Breast epithelium (tissue), 4 donors: ENCODE data around the gene FAF2. TPM values are rescaled to one million over a fixed set of nuclear protein-coding genes. Genes with fewer than 3 reads are reported as not detected.
"Not testable (repeated sequence)": the region's sequence is repeated elsewhere in the genome, so short reads cannot be mapped to it uniquely, and the experiment has no call there.

Experiments used
- DNase-seq, 2 donors: peaks; one replicate each; pipeline ENCODE4 v3.0.0-alpha.2; 2019; ENCODE audit warnings: low spot score in 2 of 2
- H3K27ac ChIP-seq, 2 donors: fragments of 200-600 bp; sonication (generic) in 1 of 2; one replicate each; pipeline ENCODE4 v1.5.1; 2016 to 2019; ENCODE audit warnings: mild to moderate bottlenecking in 1 of 2
- H3K27me3 ChIP-seq, 2 donors: fragments of 200-600 bp; sonication (generic) in 1 of 2; one replicate each; pipeline versions ENCODE4 v1.5.1 to v1.6.0; 2017 to 2019; ENCODE audit warnings: control low read depth in 1 of 2, mild to moderate bottlenecking in 1 of 2
- H3K36me3 ChIP-seq: fragments of 200-600 bp; one replicate; pipeline ENCODE4 v1.5.1; 2019
- H3K4me1 ChIP-seq, 2 donors: fragments of 200-600 bp; sonication (generic); one replicate each; pipeline ENCODE4 v1.5.1; 2016 to 2019; ENCODE audit warnings: control low read depth in 1 of 2
- H3K4me3 ChIP-seq, 3 donors: fragments of 200-600 bp; sonication (generic); 1 replicate in 2 of 3; 2 replicates in 1 of 3; pipeline ENCODE4 v1.5.1; 2016 to 2019; ENCODE audit warnings: mild to moderate bottlenecking in 3 of 3, moderate library complexity in 2 of 3
- H3K9me3 ChIP-seq, 2 donors: fragments of 200-600 bp; sonication (generic) in 1 of 2; one replicate each; pipeline ENCODE4 v1.5.1; 2016 to 2019; ENCODE audit warnings: control low read depth in 1 of 2
- CTCF ChIP-seq, 3 donors: fragments of 450-650 bp; IDR thresholded peaks; one replicate each; pipeline ENCODE4 v1.5.1; 2016 to 2017; ENCODE audit warnings: antibody characterized with exemption in 3 of 3, mild to moderate bottlenecking in 3 of 3, moderate library complexity in 3 of 3
- POLR2A ChIP-seq: fragments of 450-650 bp; IDR thresholded peaks from one replicate; pipeline ENCODE4 v1.6.1; 2016; ENCODE audit warnings: antibody characterized with exemption, mild to moderate bottlenecking, moderate library complexity
- POLR2AphosphoS5 ChIP-seq, 3 donors: sonication (generic); formaldehyde crosslinking; IDR thresholded peaks; one replicate each; pipeline ENCODE4 v1.6.1; 2017; ENCODE audit warnings: antibody characterized with exemption in 3 of 3
- intact Hi-C: fragments of 100-400 bp; cut with DNase I; formaldehyde crosslinking; loops from one replicate; pipeline ENCODE4 v1.15.1; 2023; ENCODE audit warnings: low total_unique reads
- total RNA-seq, 3 donors: library from RNA; depleted of rRNA; stranded (reverse); fragments of >200 nt; gene quantifications; one replicate each; pipeline ENCODE4 v1.1.0, GENCODE V29; 2016

The FAF2 gene
- total RNA-seq, 3 donors from 2014 or later = 26.9 to 38.2 (median 28.5) TPM

DNA sequence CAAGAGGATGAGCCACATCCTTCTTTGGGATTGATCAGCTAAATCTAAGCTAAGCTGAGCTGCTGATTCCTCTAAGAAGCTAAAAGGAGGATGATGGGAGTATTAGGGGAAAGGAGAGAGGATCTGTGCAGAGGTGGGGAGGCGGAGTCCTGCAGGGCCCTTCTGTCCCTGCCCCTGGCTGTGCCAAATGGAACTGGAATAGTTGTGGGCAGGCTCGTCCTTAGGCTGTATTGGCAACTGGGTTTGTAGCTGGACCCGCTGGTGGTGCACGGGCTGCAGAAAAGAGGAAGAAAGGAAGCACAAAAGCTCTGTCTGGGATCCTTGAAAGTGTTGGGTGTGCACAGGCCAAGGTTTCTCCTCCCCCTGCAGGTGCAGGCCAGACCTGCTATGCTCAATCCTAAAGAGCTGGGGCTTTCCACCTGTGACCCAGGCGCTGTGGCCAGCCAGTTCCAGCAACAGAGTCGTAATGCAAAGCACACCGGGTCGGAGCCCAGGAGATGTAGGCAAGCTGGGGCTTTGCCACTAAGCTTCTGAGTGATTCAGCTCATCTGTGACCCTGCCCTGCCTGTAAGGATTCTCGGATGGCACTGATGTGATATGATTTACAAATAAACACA lies 41.6 kb upstream of the FAF2 start:
- Histone ChIP-seq H3K4me3 (no peak overlapping the region), H3K36me3 (no peaks in the 10 kb centered on the region), H3K27ac (no peak overlapping the region), H3K4me1 (no peaks in the 10 kb centered on the region), H3K9me3 (no peaks in the 10 kb centered on the region), H3K27me3 (no peaks in the 10 kb centered on the region)
- DNase-seq = no peak
- intact Hi-C loops = no loop called here
- no peak for TF ChIP-seq POLR2A

DNA sequence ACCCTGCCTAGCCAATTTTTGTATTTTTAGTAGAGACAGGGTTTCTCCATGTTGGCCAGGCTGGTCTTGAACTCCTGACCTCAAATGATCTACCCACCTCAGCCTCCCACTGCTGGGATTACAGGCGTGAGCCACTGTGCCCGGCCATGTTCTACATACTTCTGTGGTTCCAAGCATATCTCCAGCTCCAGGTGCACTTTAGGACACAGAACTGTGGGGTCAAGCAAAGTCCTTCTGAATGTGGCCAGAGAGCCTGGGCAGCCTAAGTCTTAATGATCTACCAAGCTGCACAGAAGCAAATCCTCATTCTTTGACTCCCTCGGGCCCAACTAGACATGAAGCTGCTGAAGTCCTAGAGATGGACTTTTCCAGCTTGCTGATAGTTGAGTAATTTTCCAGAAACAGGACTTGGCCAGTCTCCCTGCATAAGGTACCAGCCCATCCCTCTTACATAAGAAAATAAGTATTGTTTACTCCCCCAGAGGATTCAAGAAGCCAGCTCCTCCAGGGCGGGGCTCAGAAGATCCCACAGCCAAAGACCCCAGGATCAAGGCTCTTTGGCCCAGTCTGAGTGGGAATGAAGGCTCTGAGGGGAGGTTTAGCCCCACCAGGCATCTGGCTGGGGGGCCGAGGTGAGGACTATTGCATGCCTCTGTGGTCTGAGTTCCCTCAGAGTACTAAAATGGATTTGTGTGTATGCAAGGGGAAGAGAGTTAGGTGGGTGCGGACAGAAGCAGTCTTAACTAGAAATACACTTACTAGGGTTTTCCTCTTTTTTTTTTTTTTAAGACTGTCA lies 40.5 kb upstream of the FAF2 start:
- no peak for DNase-seq
- H3K4me1 ChIP-seq = no peaks in the 10 kb centered on the region
- no peak for TF ChIP-seq POLR2A
- no peak for TF ChIP-seq CTCF (IDR thresholded peaks at IDR 0.05)
- TF ChIP-seq POLR2AphosphoS5 (IDR thresholded peaks at IDR 0.05) = no peak
- H3K9me3 ChIP-seq = no peaks in the 10 kb centered on the region
- no peaks in the 10 kb centered on the region for H3K36me3 ChIP-seq
- H3K4me3 ChIP-seq = no peak overlapping the region
- intact Hi-C loops = loop anchor here (1.0 kb wide), 1 partner anchor 32 kb away; no protein-coding TSS in a partner anchor
- H3K27me3 ChIP-seq = no peaks in the 10 kb centered on the region
- no peak overlapping the region for H3K27ac ChIP-seq

GRCh38 chr5:176408252-176408573 lies 40.0 kb upstream of the FAF2 start:
- H3K27ac ChIP-seq, H3K27me3 ChIP-seq, DNase-seq, H3K9me3 ChIP-seq, H3K36me3 ChIP-seq, H3K4me3 ChIP-seq, H3K4me1 ChIP-seq: not testable (repeated sequence)
- intact Hi-C loops = loop anchor here (1.0 kb wide), 1 partner anchor 33 kb away; no protein-coding TSS in a partner anchor

GRCh38 chr5:176408590-176408989 lies 39.6 kb upstream of the FAF2 start:
- Histone ChIP-seq H3K4me1 (no peaks in the 10 kb centered on the region), H3K4me3 (no peak overlapping the region), H3K36me3 (no peaks in the 10 kb centered on the region), H3K27me3 (no peaks in the 10 kb centered on the region), H3K9me3 (no peaks in the 10 kb centered on the region), H3K27ac (no peak overlapping the region)
- TF ChIP-seq CTCF (IDR thresholded peaks at IDR 0.05) = no peak
- no peak for TF ChIP-seq POLR2AphosphoS5 (IDR thresholded peaks at IDR 0.05)
- TF ChIP-seq POLR2A = no peak
- intact Hi-C loops = loop anchor here (1.0 kb wide), 1 partner anchor 33 kb away; no protein-coding TSS in a partner anchor
- DNase-seq = no peak

- peaks cover 0 to 8% of the 10 kb centered on the region in 2 donors for H3K4me1 ChIP-seq
- no peak for TF ChIP-seq CTCF (IDR thresholded peaks at IDR 0.05)
- no peaks in the 10 kb centered on the region for H3K27me3 ChIP-seq
- H3K4me3 ChIP-seq = no peak overlapping the region
- no peak for DNase-seq
- H3K9me3 ChIP-seq = no peaks in the 10 kb centered on the region
- intact Hi-C loops = no loop called here
- H3K36me3 ChIP-seq = no peaks in the 10 kb centered on the region
- no peak overlapping the region for H3K27ac ChIP-seq
Observed at GRCh38 chr5:176409765-176410164, 38.4 kb upstream of the FAF2 start.

DNA sequence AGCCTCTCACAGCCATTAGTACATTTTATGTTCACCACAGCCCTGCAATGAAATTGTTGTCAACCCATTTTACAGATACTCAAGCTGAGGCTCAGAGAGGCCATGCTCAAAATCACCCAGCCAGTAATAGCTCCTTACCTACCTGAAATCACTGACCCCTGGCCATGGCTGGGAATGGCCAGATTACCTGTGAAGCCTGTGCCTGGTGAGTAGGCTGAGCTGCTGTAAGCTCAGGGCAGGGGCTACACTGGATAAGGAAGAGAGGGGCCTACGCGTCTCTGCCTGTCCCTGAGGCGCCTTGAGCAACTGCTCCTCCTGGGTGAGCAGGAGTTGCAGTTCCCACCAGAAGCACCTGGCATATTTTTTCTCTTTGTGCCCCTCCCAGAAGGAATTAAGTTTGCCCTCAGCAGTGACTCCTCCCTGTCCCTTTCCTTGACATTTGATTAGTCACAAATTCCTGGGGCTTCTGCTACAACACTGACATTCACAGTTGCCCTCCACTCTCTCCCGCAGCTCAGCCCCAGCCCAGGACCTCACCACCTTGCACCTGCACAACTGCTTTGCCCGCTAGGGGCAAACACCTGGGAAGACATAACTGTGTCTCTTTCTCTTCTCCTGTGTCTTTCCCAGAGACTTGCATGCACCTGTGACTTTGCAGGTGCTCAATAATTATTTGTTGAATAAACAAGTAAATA lies 37.6 kb upstream of the FAF2 start:
- DNase-seq = no peak
- Histone ChIP-seq H3K9me3 (no peaks in the 10 kb centered on the region), H3K4me1 (peaks cover 0 to 11% of the 10 kb centered on the region in 2 donors), H3K27ac (no peak overlapping the region), H3K4me3 (no peak overlapping the region), H3K27me3 (no peaks in the 10 kb centered on the region), H3K36me3 (no peaks in the 10 kb centered on the region)
- intact Hi-C loops = no loop called here
- TF ChIP-seq CTCF (IDR thresholded peaks at IDR 0.05) (no peak), POLR2A (no peak), POLR2AphosphoS5 (IDR thresholded peaks at IDR 0.05) (no peak)
